IMR-90 (cell line): ENCODE data around the gene PNPLA2. TPM values are rescaled to one million over a fixed set of nuclear protein-coding genes. Genes with fewer than 3 reads are reported as not detected.

ENCODE experiments used
- ATAC-seq: fragments of 200-7000 bp; cut with Tn5 transposase; 2 replicates; pipeline ENCODE4 v1.9.1; 2020; ENCODE audit warnings: low read depth, mild to moderate bottlenecking, moderate library complexity
- BruUV-seq: library from RNA; stranded (reverse); fragments of 400-500 nt; replicated peaks from 2 replicates; lab custom pipeline; 2021; lab: Mats Ljungman, UMichigan
- CTCF ChIA-PET: fragments of 300-600 bp; formaldehyde crosslinking; extraction: SDS; loops from one replicate; lab custom pipeline; 2021; ENCODE audit warnings: antibody characterized with exemption; lab: Yijun Ruan, JAX
- POLR2A ChIA-PET: fragments of 300-600 bp; sonication (Branson Sonifier 250); formaldehyde crosslinking; loops from one replicate; lab custom pipeline; 2022; ENCODE audit warnings: antibody characterized with exemption; ENCODE audit not compliant: unreplicated experiment; lab: Charles Lee
- DNase-seq: peaks from one replicate; pipeline ENCODE4 v3.0.0; 2013
- H2AFZ ChIP-seq: replicated peaks from 2 replicates; pipeline ENCODE3; 2013; ENCODE audit warnings: low read length, mild to moderate bottlenecking; ENCODE audit not compliant: poor library complexity
- H2AK5ac ChIP-seq: 2 replicates; pipeline ENCODE4 v1.6.1; 2013; ENCODE audit warnings: low read depth, low read length, inconsistent platforms
- H2AK9ac ChIP-seq: replicated peaks from 2 replicates; pipeline ENCODE3; 2013; ENCODE audit warnings: mild to moderate bottlenecking, low read depth, low read length, moderate library complexity; ENCODE audit not compliant: poor library complexity
- H2BK120ac ChIP-seq: 2 replicates; pipeline ENCODE4 v1.6.1; 2013; ENCODE audit warnings: low read depth, low read length, inconsistent platforms
- H2BK15ac ChIP-seq: 3 replicates; pipeline ENCODE4 v1.6.1; 2013; ENCODE audit warnings: low read depth, low read length, inconsistent platforms
- H2BK20ac ChIP-seq: 2 replicates; pipeline ENCODE4 v1.6.1; 2013; ENCODE audit warnings: low read depth, mild to moderate bottlenecking, inconsistent platforms, low read length, moderate library complexity
- H2BK5ac ChIP-seq: 2 replicates; pipeline ENCODE4 v1.6.1; 2013; ENCODE audit warnings: mild to moderate bottlenecking, low read depth, low read length, inconsistent platforms; ENCODE audit not compliant: poor library complexity, severe bottlenecking
- H3K14ac ChIP-seq: replicated peaks from 2 replicates; pipeline ENCODE4 v1.6.1; 2013; ENCODE audit warnings: low read depth, low read length, inconsistent platforms
- H3K18ac ChIP-seq: 2 replicates; pipeline ENCODE4 v1.6.1; 2013; ENCODE audit warnings: low read depth, low read length, control low read depth
- H3K23ac ChIP-seq: 2 replicates; pipeline ENCODE4 v1.6.1; 2013; ENCODE audit warnings: low read depth, low read length, inconsistent platforms
- H3K27ac ChIP-seq: 2 replicates; pipeline ENCODE4 v1.5.1; 2013; ENCODE audit warnings: mild to moderate bottlenecking, control low read depth, low read length; ENCODE audit not compliant: insufficient read depth
- H3K27me3 ChIP-seq: 2 replicates; pipeline ENCODE4 v1.6.1; 2013; ENCODE audit warnings: low read length; ENCODE audit not compliant: control insufficient read depth, insufficient read depth
- H3K36me3 ChIP-seq: 2 replicates; pipeline ENCODE4 v1.6.1; 2013; ENCODE audit warnings: low read length, mixed read lengths; ENCODE audit not compliant: control insufficient read depth, insufficient read depth
- H3K4ac ChIP-seq: 2 replicates; pipeline ENCODE4 v1.6.1; 2013; ENCODE audit warnings: low read depth, low read length, inconsistent platforms
- H3K4me1 ChIP-seq: 2 replicates; pipeline ENCODE4 v1.6.1; 2013; ENCODE audit warnings: low read length, mixed read lengths; ENCODE audit not compliant: control insufficient read depth, insufficient read depth
- H3K4me2 ChIP-seq: 2 replicates; pipeline ENCODE4 v1.6.1; 2013; ENCODE audit warnings: low read depth, mild to moderate bottlenecking, control low read depth, low read length, moderate library complexity
- H3K4me3 ChIP-seq: 2 replicates; pipeline ENCODE4 v1.5.1; 2013; ENCODE audit warnings: low read depth, mild to moderate bottlenecking, control low read depth, low read length, moderate library complexity; ENCODE audit not compliant: insufficient read depth
- H3K56ac ChIP-seq: 2 replicates; pipeline ENCODE4 v1.6.1; 2013; ENCODE audit warnings: low read length, inconsistent platforms; ENCODE audit not compliant: insufficient read depth; ENCODE audit errors: extremely low read depth
- H3K79me1 ChIP-seq, 2 experiments: 2 replicates each; pipeline ENCODE4 v1.6.1; 2013; ENCODE audit warnings: low read length in 2 of 2, inconsistent platforms in 1 of 2, low read depth in 1 of 2
- H3K9ac ChIP-seq: 2 replicates; pipeline ENCODE4 v1.6.1; 2013; ENCODE audit warnings: low read depth, low read length, control low read depth
- H3K9me1 ChIP-seq: 2 replicates; pipeline ENCODE4 v1.6.1; 2013; ENCODE audit warnings: low read length, inconsistent platforms; ENCODE audit not compliant: insufficient read depth
- H3K9me3 ChIP-seq: 2 replicates; pipeline ENCODE4 v1.6.1; 2013; ENCODE audit warnings: low read length; ENCODE audit not compliant: control insufficient read depth, insufficient read depth
- H4K20me1 ChIP-seq: 2 replicates; pipeline ENCODE4 v1.6.1; 2013; ENCODE audit warnings: low read length, inconsistent platforms; ENCODE audit not compliant: insufficient read depth
- H4K5ac ChIP-seq: 2 replicates; pipeline ENCODE4 v1.6.1; 2013; ENCODE audit warnings: mild to moderate bottlenecking, low read depth, low read length, control low read depth
- H4K8ac ChIP-seq, 2 experiments: 2 replicates each; pipeline ENCODE4 v1.6.1; 2013; ENCODE audit warnings: low read depth in 2 of 2, low read length in 2 of 2, control low read depth in 1 of 2, inconsistent platforms in 1 of 2
- H4K91ac ChIP-seq: 2 replicates; pipeline ENCODE4 v1.6.1; 2013; ENCODE audit warnings: low read depth, low read length, inconsistent platforms; ENCODE audit not compliant: insufficient read depth
- BHLHE40 ChIP-seq: fragments of 150-350 bp; IDR thresholded peaks from 2 replicates; pipeline ENCODE4 v1.6.1; 2016; ENCODE audit warnings: mild to moderate bottlenecking, low read depth, low read length
- CEBPB ChIP-seq: IDR thresholded peaks from 2 replicates; pipeline ENCODE4 v1.6.1; 2012; ENCODE audit warnings: low read depth, low read length, improper control_type of control experiment
- CHD1 ChIP-seq: IDR thresholded peaks from 2 replicates; pipeline ENCODE4 v1.6.1; 2012; ENCODE audit warnings: low read depth, low read length, improper control_type of control experiment
- FOS ChIP-seq: fragments of 150-350 bp; IDR thresholded peaks from 2 replicates; pipeline ENCODE4 v1.6.1; 2016; ENCODE audit warnings: low read depth, low read length
- MAZ ChIP-seq: IDR thresholded peaks from 2 replicates; pipeline ENCODE4 v1.6.1; 2012; ENCODE audit warnings: low read depth, mild to moderate bottlenecking, low read length, improper control_type of control experiment, moderate library complexity, borderline replicate concordance
- MXI1 ChIP-seq: IDR thresholded peaks from 2 replicates; pipeline ENCODE4 v1.6.1; 2012; ENCODE audit warnings: low read depth, mild to moderate bottlenecking, low read length, moderate library complexity, borderline replicate concordance
- NFE2L2 ChIP-seq: fragments of 150-350 bp; IDR thresholded peaks from 2 replicates; pipeline ENCODE4 v1.6.1; 2016; ENCODE audit warnings: low read depth, mild to moderate bottlenecking, low read length
- POLR2A ChIP-seq: IDR thresholded peaks from 2 replicates; pipeline ENCODE4 v1.6.1; 2012; ENCODE audit warnings: mild to moderate bottlenecking, low read depth, low read length
- RAD21 ChIP-seq: IDR thresholded peaks from 2 replicates; pipeline ENCODE4 v1.6.1; 2012; ENCODE audit warnings: low read length, improper control_type of control experiment
- RCOR1 ChIP-seq: IDR thresholded peaks from 2 replicates; pipeline ENCODE4 v1.6.1; 2012; ENCODE audit warnings: mild to moderate bottlenecking, low read length, improper control_type of control experiment; ENCODE audit not compliant: insufficient replicate concordance
- RFX5 ChIP-seq: IDR thresholded peaks from 2 replicates; pipeline ENCODE4 v1.8.0; 2012; ENCODE audit warnings: low read depth, mild to moderate bottlenecking, low read length, moderate library complexity
- SMC3 ChIP-seq: fragments of 150-350 bp; IDR thresholded peaks from 2 replicates; pipeline ENCODE4 v1.6.1; 2016; ENCODE audit warnings: low read depth, mild to moderate bottlenecking, antibody characterized with exemption, low read length, moderate library complexity
- WGBS, 2 experiments: methylation state at CpG; one replicate each; pipeline versions ENCODE4 v1.1.5 to v1.1.7; 2013; ENCODE audit warnings: missing lambda C conversion rate in 2 of 2; ENCODE audit not compliant: insufficient read length in 1 of 2; ENCODE audit errors: extremely low coverage in 2 of 2; 5-methylcytosine and 5-hydroxymethylcytosine counted together
- dilution Hi-C: fragments of 300-500 bp; cut with HindIII; formaldehyde crosslinking; loops from one replicate; pipeline ENCODE4 v1.14.3; 2018; ENCODE audit warnings: low sequenced_read_pairs; ENCODE audit not compliant: unreplicated experiment
- in situ Hi-C: fragments of 300-500 bp; cut with MboI; formaldehyde crosslinking; loops from 3 replicates; pipeline ENCODE4 v1.14.3; 2019; ENCODE audit warnings: low sequenced_read_pairs, inconsistent platforms, mixed read lengths
- intact Hi-C: fragments of 100-400 bp; cut with micrococcal nuclease; formaldehyde crosslinking; loops from 2 replicates; pipeline ENCODE4 v1.10.0; 2022
- polyA plus RNA-seq, 3 experiments: library from polyadenylated mRNA; depleted of rRNA; stranded (reverse); fragments of >200 nt; gene quantifications; 2 replicates each; pipeline ENCODE4 v1.2.3, GENCODE V29; 2012; ENCODE audit warnings: low replicate concordance in 1 of 3
- total RNA-seq: library from RNA; depleted of rRNA; stranded (reverse); fragments of >200 nt; gene quantifications from 2 replicates; pipeline ENCODE4 v1.2.3, GENCODE V29; 2012
- TF ChIP-seq, protein P1 (sequence below): conservative IDR thresholded peaks from 2 replicates; pipeline ENCODE4 v1.5.1; 2012; ENCODE audit warnings: mild to moderate bottlenecking, low read depth, low read length, improper control_type of control experiment
- TF ChIP-seq, protein P2 (sequence below): fragments of 150-350 bp; IDR thresholded peaks from 2 replicates; pipeline ENCODE4 v1.6.1; 2017; ENCODE audit warnings: mild to moderate bottlenecking, antibody characterized with exemption, low read length, low read depth
- TF ChIP-seq, protein P3 (sequence below): fragments of 150-350 bp; IDR thresholded peaks from 2 replicates; pipeline ENCODE4 v1.6.1; 2016; ENCODE audit warnings: low read depth, mild to moderate bottlenecking, low read length, moderate library complexity, borderline replicate concordance

PNPLA2 gene
- total and polyA plus RNA-seq, 2 of the 4 experiments (the other 2 are of a cell fraction): 7.0 to 94.3 TPM

DNA sequence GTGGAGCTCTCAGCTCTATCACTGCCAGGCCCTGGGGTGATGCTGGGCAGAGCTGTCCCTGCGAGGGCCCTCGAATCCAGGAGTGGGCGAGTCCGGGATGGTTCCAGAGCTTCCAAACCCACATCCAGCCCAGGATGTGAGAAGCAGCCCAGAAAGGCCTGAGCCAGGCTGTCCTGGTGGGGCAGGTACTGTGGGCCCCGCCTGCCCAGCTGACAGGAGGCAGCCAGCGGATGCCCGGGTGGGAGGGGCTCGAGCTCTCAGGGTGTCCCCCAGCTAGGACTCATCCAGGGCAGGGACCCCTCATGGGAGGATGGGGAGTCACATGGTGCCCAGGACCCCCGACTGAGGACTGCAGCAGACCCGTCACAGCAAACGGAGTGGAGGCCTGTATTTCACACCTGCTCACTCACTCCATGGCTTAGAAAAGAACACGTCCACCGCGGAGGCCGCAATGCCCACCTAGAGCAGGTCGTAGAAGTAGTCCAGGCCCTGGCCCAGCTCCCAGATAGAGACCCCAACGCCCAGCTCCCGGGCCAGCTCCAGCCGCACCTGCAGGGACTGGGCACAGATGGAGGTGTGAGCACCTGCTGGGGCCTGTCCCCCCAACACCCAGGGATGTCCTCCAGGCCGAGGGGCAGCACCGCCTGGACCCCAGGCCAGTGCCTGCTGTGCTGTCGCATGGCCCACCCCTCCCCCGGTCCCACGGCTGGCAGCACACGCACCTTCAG is 50.8 kb downstream of the PNPLA2 start:
- ChIA-PET POLR2A (interaction anchor here (0.5 kb wide), 1 partner anchor 50 kb away, joined by 4 read pairs; no protein-coding TSS in a partner anchor), CTCF (no interaction called here)
- no peak for ATAC-seq
- dilution Hi-C loops: no loop called here
- Histone ChIP-seq H3K36me3 (peaks cover 23% of the 10 kb centered on the region; the same call in 1 of the 2 replicates), H3K4me1 (no peaks in the 10 kb centered on the region; the same call in 1 of the 2 replicates), H3K23ac (no peak overlapping the region), H3K79me1 (peaks cover 3 to 11% of the 10 kb centered on the region in 2 experiments; a peak in 1 of 4 replicates), H3K9me1 (peaks cover 3% of the 10 kb centered on the region; the same call in 1 of the 2 replicates), H3K4me2 (no peak overlapping the region), H2BK120ac (no peak overlapping the region), H4K20me1 (peaks cover 26% of the 10 kb centered on the region), H3K9ac (no peak overlapping the region), H3K4ac (no peak overlapping the region), H3K18ac (no peak overlapping the region), H3K14ac (no peak overlapping the region), H2BK15ac (no peak overlapping the region), H2BK5ac (no peak overlapping the region), H2BK20ac (no peak overlapping the region), H3K56ac (no peak overlapping the region), H3K9me3 (no peaks in the 10 kb centered on the region), H4K5ac (no peak overlapping the region), H3K27ac (no peak overlapping the region), H3K4me3 (no peak overlapping the region), H2AFZ (no peak overlapping the region), H4K91ac (no peak overlapping the region), H2AK5ac (no peak overlapping the region), H3K27me3 (no peaks in the 10 kb centered on the region), H2AK9ac (no peak overlapping the region), H4K8ac (no peak overlapping the region)
- intact Hi-C loops: no loop called here
- WGBS, 2 experiments: 83% methylated on average over 12 of the region's 25 CpGs; no CpG with 5 or more reads in 1 of the 2 experiments
- no TSS peak for BruUV-seq
- no peak for DNase-seq
- in situ Hi-C loops: no loop called here
- TF ChIP-seq MAZ: no peak
- TF ChIP-seq RCOR1: no peak
- TF ChIP-seq CEBPB: no peak
- no peak for TF ChIP-seq NFE2L2
- TF ChIP-seq FOS: no peak
- no peak for TF ChIP-seq RFX5
- no peak for TF ChIP-seq SMC3
- no peak for TF ChIP-seq MXI1
- TF ChIP-seq CHD1: no peak
- TF ChIP-seq, protein P1, sequence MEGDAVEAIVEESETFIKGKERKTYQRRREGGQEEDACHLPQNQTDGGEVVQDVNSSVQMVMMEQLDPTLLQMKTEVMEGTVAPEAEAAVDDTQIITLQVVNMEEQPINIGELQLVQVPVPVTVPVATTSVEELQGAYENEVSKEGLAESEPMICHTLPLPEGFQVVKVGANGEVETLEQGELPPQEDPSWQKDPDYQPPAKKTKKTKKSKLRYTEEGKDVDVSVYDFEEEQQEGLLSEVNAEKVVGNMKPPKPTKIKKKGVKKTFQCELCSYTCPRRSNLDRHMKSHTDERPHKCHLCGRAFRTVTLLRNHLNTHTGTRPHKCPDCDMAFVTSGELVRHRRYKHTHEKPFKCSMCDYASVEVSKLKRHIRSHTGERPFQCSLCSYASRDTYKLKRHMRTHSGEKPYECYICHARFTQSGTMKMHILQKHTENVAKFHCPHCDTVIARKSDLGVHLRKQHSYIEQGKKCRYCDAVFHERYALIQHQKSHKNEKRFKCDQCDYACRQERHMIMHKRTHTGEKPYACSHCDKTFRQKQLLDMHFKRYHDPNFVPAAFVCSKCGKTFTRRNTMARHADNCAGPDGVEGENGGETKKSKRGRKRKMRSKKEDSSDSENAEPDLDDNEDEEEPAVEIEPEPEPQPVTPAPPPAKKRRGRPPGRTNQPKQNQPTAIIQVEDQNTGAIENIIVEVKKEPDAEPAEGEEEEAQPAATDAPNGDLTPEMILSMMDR: no peak
- no peak for TF ChIP-seq BHLHE40
- no peak for TF ChIP-seq POLR2A
- no peak for TF ChIP-seq RAD21
- TF ChIP-seq, protein P2, sequence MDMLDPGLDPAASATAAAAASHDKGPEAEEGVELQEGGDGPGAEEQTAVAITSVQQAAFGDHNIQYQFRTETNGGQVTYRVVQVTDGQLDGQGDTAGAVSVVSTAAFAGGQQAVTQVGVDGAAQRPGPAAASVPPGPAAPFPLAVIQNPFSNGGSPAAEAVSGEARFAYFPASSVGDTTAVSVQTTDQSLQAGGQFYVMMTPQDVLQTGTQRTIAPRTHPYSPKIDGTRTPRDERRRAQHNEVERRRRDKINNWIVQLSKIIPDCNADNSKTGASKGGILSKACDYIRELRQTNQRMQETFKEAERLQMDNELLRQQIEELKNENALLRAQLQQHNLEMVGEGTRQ: no peak
- TF ChIP-seq, protein P3, sequence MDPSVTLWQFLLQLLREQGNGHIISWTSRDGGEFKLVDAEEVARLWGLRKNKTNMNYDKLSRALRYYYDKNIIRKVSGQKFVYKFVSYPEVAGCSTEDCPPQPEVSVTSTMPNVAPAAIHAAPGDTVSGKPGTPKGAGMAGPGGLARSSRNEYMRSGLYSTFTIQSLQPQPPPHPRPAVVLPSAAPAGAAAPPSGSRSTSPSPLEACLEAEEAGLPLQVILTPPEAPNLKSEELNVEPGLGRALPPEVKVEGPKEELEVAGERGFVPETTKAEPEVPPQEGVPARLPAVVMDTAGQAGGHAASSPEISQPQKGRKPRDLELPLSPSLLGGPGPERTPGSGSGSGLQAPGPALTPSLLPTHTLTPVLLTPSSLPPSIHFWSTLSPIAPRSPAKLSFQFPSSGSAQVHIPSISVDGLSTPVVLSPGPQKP: no peak
